Rectal smooth muscle tissue (tissue), 1 donor: Measurements from ENCODE around the gene MYMK.

Source experiments
- H3K27ac ChIP-seq: one replicate; pipeline ENCODE4 v1.7.0; 2013; ENCODE audit warnings: low read depth, low read length, inconsistent platforms
- H3K27me3 ChIP-seq: one replicate; pipeline ENCODE4 v1.7.0; 2013; ENCODE audit warnings: low read length; ENCODE audit not compliant: control insufficient read depth, insufficient read depth
- H3K36me3 ChIP-seq: one replicate; pipeline ENCODE4 v1.7.0; 2013; ENCODE audit warnings: low read length; ENCODE audit not compliant: control insufficient read depth, insufficient read depth
- H3K4me1 ChIP-seq: one replicate; pipeline ENCODE4 v1.7.0; 2013; ENCODE audit warnings: low read length; ENCODE audit not compliant: control insufficient read depth, insufficient read depth
- H3K4me3 ChIP-seq: one replicate; pipeline ENCODE4 v1.7.0; 2013; ENCODE audit warnings: low read length
- H3K9ac ChIP-seq: one replicate; pipeline ENCODE4 v1.7.0; 2013; ENCODE audit warnings: low read length

The MYMK gene

GRCh38 chr9:133465984-133466383, 58.8 kb downstream of the MYMK start:
- Histone ChIP-seq H3K4me3 (no peak overlapping the region), H3K4me1 (peaks cover 1% of the 10 kb centered on the region), H3K27ac (no peak overlapping the region), H3K27me3 (no peaks in the 10 kb centered on the region), H3K9ac (no peak overlapping the region), H3K36me3 (peaks cover 3% of the 10 kb centered on the region)

- no peak overlapping the region for H3K4me3 ChIP-seq
- H3K27ac ChIP-seq, result no peak overlapping the region
- H3K36me3 ChIP-seq, result peaks cover 3% of the 10 kb centered on the region
- no peak overlapping the region for H3K9ac ChIP-seq
- peaks cover 2% of the 10 kb centered on the region for H3K4me1 ChIP-seq
- H3K27me3 ChIP-seq, result no peaks in the 10 kb centered on the region
Measured at GRCh38 chr9:133464638-133465037, 60.1 kb downstream of the MYMK start.
